Upper lobe of left lung (tissue), 6 donors: ENCODE results near the gene MLH1. TPM values are rescaled to one million over a fixed set of nuclear protein-coding genes. Genes with fewer than 3 reads are reported as not detected.

Experiments
- ATAC-seq, 2 donors: fragments of 200-7000 bp; cut with Tn5 transposase; one replicate each; pipeline ENCODE4 v1.9.1; 2022; ENCODE audit warnings: mild to moderate bottlenecking in 2 of 2, moderate library complexity in 2 of 2; ENCODE audit not compliant: low FRiP score in 2 of 2
- DNase-seq, 2 donors: peaks; one replicate each; pipeline ENCODE4 v3.0.0-alpha.2; 2019 to 2020
- H3K27ac ChIP-seq, 4 donors: fragments of 200-600 bp; sonication (generic); one replicate each; pipeline ENCODE4 v1.5.1; 2016 to 2019
- H3K27me3 ChIP-seq, 4 donors: fragments of 200-600 bp; sonication (generic); one replicate each; pipeline ENCODE4 v1.5.1; 2017 to 2019
- H3K36me3 ChIP-seq, 4 donors: fragments of 200-600 bp; sonication (generic); one replicate each; pipeline ENCODE4 v1.5.1; 2016 to 2019
- H3K4me1 ChIP-seq, 4 donors: fragments of 200-600 bp; sonication (generic); one replicate each; pipeline ENCODE4 v1.5.1; 2018 to 2019
- H3K4me3 ChIP-seq, 4 donors: fragments of 200-600 bp; sonication (generic); one replicate each; pipeline ENCODE4 v1.5.1; 2017 to 2019; ENCODE audit warnings: mild to moderate bottlenecking in 2 of 4, moderate library complexity in 1 of 4
- H3K9me3 ChIP-seq, 4 donors: fragments of 200-600 bp; sonication (generic); one replicate each; pipeline ENCODE4 v1.5.1; 2018 to 2019
- EP300 ChIP-seq, 4 donors: sonication (generic); formaldehyde crosslinking; IDR thresholded peaks; one replicate each; pipeline ENCODE4 v1.5.1; 2017; ENCODE audit warnings: antibody characterized with exemption in 4 of 4, control low read depth in 2 of 4
- POLR2A ChIP-seq, 4 donors: fragments of 450-650 bp; IDR thresholded peaks; one replicate each; pipeline ENCODE4 v1.5.1; 2016 to 2017; ENCODE audit warnings: antibody characterized with exemption in 4 of 4, mild to moderate bottlenecking in 2 of 4
- POLR2AphosphoS5 ChIP-seq, 2 donors: sonication (generic); formaldehyde crosslinking; IDR thresholded peaks; one replicate each; pipeline ENCODE4 v1.5.1; 2017; ENCODE audit warnings: antibody characterized with exemption in 2 of 2
- WGBS, 2 donors: methylation state at CpG; one replicate each; pipeline ENCODE4 v1.1.5; 2017 to 2018; 5-methylcytosine and 5-hydroxymethylcytosine counted together
- total RNA-seq, 6 donors: library from RNA; depleted of rRNA in 4 of 6; stranded (reverse); fragments of >200 nt in 4 of 6; gene quantifications; one replicate each; pipeline versions ENCODE4 v1.1.0 to v1.2.1, GENCODE V29; 2016 to 2021
- TF ChIP-seq, protein P1 (sequence below), 6 experiments: fragments of 450-650 bp in 4 of 6; fragments of 200-600 bp in 2 of 6; sonication (generic) in 2 of 6; IDR thresholded peaks; one replicate each; pipeline ENCODE4 v1.5.1; 2016 to 2019; ENCODE audit warnings: antibody characterized with exemption in 6 of 6
- donor health status: DM: no; HTN: no; CAD: no; lungs with moderate emphysema.
- donor health status: DM: no; HTN: yes; CAD: no; lungs with severe emphysema.

MLH1 gene
- total RNA-seq, 6 donors from 2014 or later, result 31.7 to 97.4 (median 37.2) TPM

- no peak for DNase-seq
- no peaks in the 10 kb centered on the region for H3K27me3 ChIP-seq
- no peak for ATAC-seq
- H3K36me3 ChIP-seq, result peaks cover 47 to 93% (median 81%) of the 10 kb centered on the region in 4 donors
- no peaks in the 10 kb centered on the region for H3K9me3 ChIP-seq
- WGBS, 2 donors, result 86 to 94% methylated on average over 5 of the region's 5 CpGs
- no peak overlapping the region for H3K27ac ChIP-seq
- TF ChIP-seq EP300 (IDR thresholded peaks at IDR 0.05) (no peak), POLR2AphosphoS5 (IDR thresholded peaks at IDR 0.05) (no peak), POLR2A (IDR thresholded peaks at IDR 0.05) (no peak)
- TF ChIP-seq, protein P1, sequence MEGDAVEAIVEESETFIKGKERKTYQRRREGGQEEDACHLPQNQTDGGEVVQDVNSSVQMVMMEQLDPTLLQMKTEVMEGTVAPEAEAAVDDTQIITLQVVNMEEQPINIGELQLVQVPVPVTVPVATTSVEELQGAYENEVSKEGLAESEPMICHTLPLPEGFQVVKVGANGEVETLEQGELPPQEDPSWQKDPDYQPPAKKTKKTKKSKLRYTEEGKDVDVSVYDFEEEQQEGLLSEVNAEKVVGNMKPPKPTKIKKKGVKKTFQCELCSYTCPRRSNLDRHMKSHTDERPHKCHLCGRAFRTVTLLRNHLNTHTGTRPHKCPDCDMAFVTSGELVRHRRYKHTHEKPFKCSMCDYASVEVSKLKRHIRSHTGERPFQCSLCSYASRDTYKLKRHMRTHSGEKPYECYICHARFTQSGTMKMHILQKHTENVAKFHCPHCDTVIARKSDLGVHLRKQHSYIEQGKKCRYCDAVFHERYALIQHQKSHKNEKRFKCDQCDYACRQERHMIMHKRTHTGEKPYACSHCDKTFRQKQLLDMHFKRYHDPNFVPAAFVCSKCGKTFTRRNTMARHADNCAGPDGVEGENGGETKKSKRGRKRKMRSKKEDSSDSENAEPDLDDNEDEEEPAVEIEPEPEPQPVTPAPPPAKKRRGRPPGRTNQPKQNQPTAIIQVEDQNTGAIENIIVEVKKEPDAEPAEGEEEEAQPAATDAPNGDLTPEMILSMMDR (IDR thresholded peaks at IDR 0.05), result no peak
- no peak overlapping the region for H3K4me3 ChIP-seq
- no peaks in the 10 kb centered on the region for H3K4me1 ChIP-seq
These were observed 22.3 kb downstream of the MLH1 start for GRCh38 chr3:37015642-37016041.

GRCh38 chr3:37016903-37017302, 23.6 kb downstream of the MLH1 start:
- TF ChIP-seq EP300 (IDR thresholded peaks at IDR 0.05) (no peak), POLR2A (IDR thresholded peaks at IDR 0.05) (no peak), POLR2AphosphoS5 (IDR thresholded peaks at IDR 0.05) (no peak)
- TF ChIP-seq, protein P1 (IDR thresholded peaks at IDR 0.05), result no peak
- Histone ChIP-seq H3K27ac (no peak overlapping the region), H3K4me1 (no peaks in the 10 kb centered on the region), H3K27me3 (no peaks in the 10 kb centered on the region), H3K36me3 (peaks cover 38 to 96% (median 79%) of the 10 kb centered on the region in 4 donors), H3K9me3 (no peaks in the 10 kb centered on the region), H3K4me3 (no peak overlapping the region)
- DNase-seq (no peak), ATAC-seq (no peak)
- WGBS, 2 donors, result 98 to 99% methylated on average over 7 to 8 of the region's 8 CpGs

- H3K9me3 ChIP-seq, result no peaks in the 10 kb centered on the region
- no peak for DNase-seq
- ATAC-seq, result no peak
- WGBS, 2 donors, result 80 to 94% methylated on average over 3 of the region's 3 CpGs
- no peaks in the 10 kb centered on the region for H3K27me3 ChIP-seq
- peaks cover 32 to 96% (median 76%) of the 10 kb centered on the region in 4 donors for H3K36me3 ChIP-seq
- no peak overlapping the region for H3K27ac ChIP-seq
- TF ChIP-seq POLR2AphosphoS5 (IDR thresholded peaks at IDR 0.05), result no peak
- TF ChIP-seq, protein P1 (IDR thresholded peaks at IDR 0.05), result no peak
- no peak for TF ChIP-seq EP300 (IDR thresholded peaks at IDR 0.05)
- TF ChIP-seq POLR2A (IDR thresholded peaks at IDR 0.05), result no peak
- H3K4me3 ChIP-seq, result no peak overlapping the region
- H3K4me1 ChIP-seq, result no peaks in the 10 kb centered on the region
These were observed 24.4 kb downstream of the MLH1 start for GRCh38 chr3:37017683-37018082.

GRCh38 chr3:37024092-37024491, 30.8 kb downstream of the MLH1 start:
- Histone ChIP-seq H3K4me1 (peaks cover 0 to 12% (median 2%) of the 10 kb centered on the region in 4 donors), H3K9me3 (no peaks in the 10 kb centered on the region), H3K27ac (no peak overlapping the region), H3K4me3 (no peak overlapping the region), H3K27me3 (no peaks in the 10 kb centered on the region), H3K36me3 (peaks cover 16 to 85% (median 55%) of the 10 kb centered on the region in 4 donors)
- DNase-seq, result no peak
- TF ChIP-seq, protein P1 (IDR thresholded peaks at IDR 0.05), result peak in 5 of 6 experiments; percentile 20 to 49 (median 45)
- no peak for TF ChIP-seq POLR2A (IDR thresholded peaks at IDR 0.05)
- no peak for ATAC-seq
- 90% methylated on average over 2 of the region's 2 CpGs for WGBS, 2 donors

GRCh38 chr3:37024820-37025405, 31.6 kb downstream of the MLH1 start:
- TF ChIP-seq EP300 (IDR thresholded peaks at IDR 0.05), result no peak
- TF ChIP-seq, protein P1 (IDR thresholded peaks at IDR 0.05), result no peak
- no peak for TF ChIP-seq POLR2AphosphoS5 (IDR thresholded peaks at IDR 0.05)
- TF ChIP-seq POLR2A (IDR thresholded peaks at IDR 0.05), result no peak
- 91 to 94% methylated on average over 3 of the region's 3 CpGs for WGBS, 2 donors
- peaks cover 16 to 85% (median 53%) of the 10 kb centered on the region in 4 donors for H3K36me3 ChIP-seq
- no peaks in the 10 kb centered on the region for H3K27me3 ChIP-seq
- no peak overlapping the region for H3K4me3 ChIP-seq
- no peak for DNase-seq
- peaks cover 0 to 12% (median 3%) of the 10 kb centered on the region in 4 donors for H3K4me1 ChIP-seq
- no peaks in the 10 kb centered on the region for H3K9me3 ChIP-seq
- ATAC-seq, result peak in 1 of 2 donors; percentile 51
- no peak overlapping the region for H3K27ac ChIP-seq
